NCI-H2196 (cell line): Measurements from ENCODE around the gene CLDN12.
"Not testable (repeated sequence)": the region's sequence is repeated elsewhere in the genome, so short reads cannot be mapped to it uniquely, and the experiment has no call there.

Experiments
- DNase-seq: peaks from one replicate; lab custom pipeline; 2025; ENCODE audit not compliant: unreplicated experiment; lab: John Stamatoyannopoulos, UW

Gene CLDN12

GRCh38 chr7:90432752-90433151 lies 29.5 kb downstream of the CLDN12 start:
- DNase-seq: no peak

- no peak for DNase-seq
Observed at GRCh38 chr7:90433221-90433620, 30.0 kb downstream of the CLDN12 start.

GRCh38 chr7:90445633-90446032 lies 42.4 kb downstream of the CLDN12 start:
- no peak for DNase-seq

- DNase-seq: no peak
Observed at GRCh38 chr7:90446137-90446899, 43.1 kb downstream of the CLDN12 start.

- DNase-seq: no peak
Observed at GRCh38 chr7:90453259-90453891, 50.1 kb downstream of the CLDN12 start.

GRCh38 chr7:90453931-90454330 lies 50.7 kb downstream of the CLDN12 start:
- no peak for DNase-seq

- DNase-seq: peak; percentile 38
Observed at GRCh38 chr7:90455163-90456030, 52.1 kb downstream of the CLDN12 start.

GRCh38 chr7:90458104-90458503 lies 54.8 kb downstream of the CLDN12 start:
- DNase-seq: no peak

- DNase-seq: no peak
Observed at GRCh38 chr7:90459888-90460287, 56.6 kb downstream of the CLDN12 start.

GRCh38 chr7:90461219-90461618 lies 58.0 kb downstream of the CLDN12 start:
- DNase-seq: no peak

GRCh38 chr7:90463151-90463628 lies 59.9 kb downstream of the CLDN12 start:
- DNase-seq: not testable (repeated sequence)
